ENCODE measurements around the gene SUMO1. TPM values are rescaled to one million over a fixed set of nuclear protein-coding genes. Genes with fewer than 3 reads are reported as not detected.

SUMO1 gene
- total and polyA plus RNA-seq, 2 donors (not counting 3 experiments of a cell fraction or from before 2014, with no cell fraction given): 38.5 to 105 TPM

- no peak overlapping the region for H3K27ac ChIP-seq (ENCODE audit: insufficient read depth, low read depth, low read length)
- no peaks in the 10 kb centered on the region for H3K79me2 ChIP-seq (ENCODE audit: control insufficient read depth, insufficient read depth, low read length)
- ChIA-PET CTCF (no interaction called here), POLR2A (no interaction called here)
- no TSS peak for BruUV-seq (replicated peaks)
- no peak overlapping the region for H3K4me3 ChIP-seq (replicated peaks in 1 of 3; ENCODE audit: insufficient read depth in 1 of 3, low read depth in 1 of 3, low read length in 3 of 3)
- no peak overlapping the region for H3K4me2 ChIP-seq (ENCODE audit: insufficient read depth, low read length)
- H3K9me3 ChIP-seq (replicated peaks; ENCODE audit: control insufficient read depth, insufficient read depth, low read length): no peaks in the 10 kb centered on the region
- H3K36me3 ChIP-seq (ENCODE audit: control insufficient read depth in 2 of 2, extremely low read depth in 1 of 2, insufficient read depth in 2 of 2, low read length in 2 of 2): no peaks in the 10 kb centered on the region
- no peaks in the 10 kb centered on the region for H3K9me1 ChIP-seq (replicated peaks; ENCODE audit: control insufficient read depth, extremely low read depth, insufficient read depth, low read length)
- no peak for FAIRE-seq
- intact Hi-C loops (cut with micrococcal nuclease): no loop called here
- no peak for DNase-seq (ENCODE audit: low read depth, low spot score)
- peaks cover 0 to 2% of the 10 kb centered on the region in 2 experiments for H3K27me3 ChIP-seq (ENCODE audit: control insufficient read depth in 2 of 2, insufficient read depth in 2 of 2, low read length in 2 of 2)
- H3K4me1 ChIP-seq (ENCODE audit: control insufficient read depth, extremely low read depth, insufficient read depth, low read length): no peaks in the 10 kb centered on the region
- TF ChIP-seq FOS (IDR thresholded peaks at IDR 0.05; ENCODE audit: borderline replicate concordance, insufficient read depth, low read length) (no peak), POLR2A (IDR thresholded peaks at IDR 0.05; ENCODE audit: low read depth, low read length) (no peak), JUN (IDR thresholded peaks at IDR 0.05; ENCODE audit: borderline replicate concordance, insufficient read depth, insufficient read length, low read depth) (no peak), MYC (IDR thresholded peaks at IDR 0.05; ENCODE audit: low read depth, low read length) (no peak)
- no peak overlapping the region for H3K9ac ChIP-seq (replicated peaks; ENCODE audit: extremely low read depth, insufficient read depth, low read length)
- H2AFZ ChIP-seq (ENCODE audit: low read depth, low read length): no peak overlapping the region
- dilution Hi-C loops (cut with MboI; ENCODE audit: extremely low pct_ligation_motif_present, low sequenced_read_pairs): no loop called here
- no peaks in the 10 kb centered on the region for H4K20me1 ChIP-seq (replicated peaks; ENCODE audit: control insufficient read depth, extremely low read depth, insufficient read depth, low read length)
Measured at GRCh38 chr2:202193305-202193704, 45.1 kb downstream of the SUMO1 start.

GRCh38 chr2:202187570-202187969 lies 50.8 kb downstream of the SUMO1 start:
- TF ChIP-seq FOS (IDR thresholded peaks at IDR 0.05; ENCODE audit: borderline replicate concordance, insufficient read depth, low read length) (no peak), JUN (IDR thresholded peaks at IDR 0.05; ENCODE audit: borderline replicate concordance, insufficient read depth, insufficient read length, low read depth) (no peak), MAX (IDR thresholded peaks at IDR 0.05; ENCODE audit: insufficient read depth, insufficient read length) (no peak), POLR2AphosphoS5 (IDR thresholded peaks at IDR 0.05; ENCODE audit: insufficient read depth, low read depth, low read length) (no peak), CTCF (IDR thresholded peaks at IDR 0.05; ENCODE audit: extremely low read depth in 1 of 2, insufficient read depth in 1 of 2, low read depth in 1 of 2, low read length in 2 of 2) (no peak), GATA2 (IDR thresholded peaks at IDR 0.05; ENCODE audit: insufficient read depth, insufficient read length, low read depth, low read length) (no peak), MYC (IDR thresholded peaks at IDR 0.05; ENCODE audit: low read depth, low read length) (no peak), EZH2 (IDR thresholded peaks at IDR 0.05; ENCODE audit: borderline replicate concordance, low read depth, low read length, severe bottlenecking) (no peak), POLR2A (IDR thresholded peaks at IDR 0.05; ENCODE audit: low read depth, low read length) (no peak)
- H3K9me1 ChIP-seq (replicated peaks; ENCODE audit: control insufficient read depth, extremely low read depth, insufficient read depth, low read length): no peaks in the 10 kb centered on the region
- H4K20me1 ChIP-seq (replicated peaks; ENCODE audit: control insufficient read depth, extremely low read depth, insufficient read depth, low read length): no peaks in the 10 kb centered on the region
- dilution Hi-C loops (cut with MboI; ENCODE audit: extremely low pct_ligation_motif_present, low sequenced_read_pairs) (no loop called here), intact Hi-C loops (cut with micrococcal nuclease) (no loop called here)
- FAIRE-seq (no peak), DNase-seq (ENCODE audit: low read depth, low spot score) (no peak)
- no peaks in the 10 kb centered on the region for H3K36me3 ChIP-seq (ENCODE audit: control insufficient read depth in 2 of 2, extremely low read depth in 1 of 2, insufficient read depth in 2 of 2, low read length in 2 of 2)
- ChIA-PET POLR2A (no interaction called here), CTCF (interaction anchor here (0.6 kb wide), 1 partner anchor 283 kb away, joined by 3 read pairs; no protein-coding TSS in a partner anchor)
- BruUV-seq (replicated peaks): no TSS peak
- no peak overlapping the region for H2AFZ ChIP-seq (ENCODE audit: low read depth, low read length)
- H3K27me3 ChIP-seq (ENCODE audit: control insufficient read depth in 2 of 2, insufficient read depth in 2 of 2, low read length in 2 of 2): no peaks in the 10 kb centered on the region
- H3K4me1 ChIP-seq (ENCODE audit: control insufficient read depth, extremely low read depth, insufficient read depth, low read length): peaks cover 8% of the 10 kb centered on the region
- no peak overlapping the region for H3K4me3 ChIP-seq (replicated peaks in 1 of 3; ENCODE audit: insufficient read depth in 1 of 3, low read depth in 1 of 3, low read length in 3 of 3)
- H3K9ac ChIP-seq (replicated peaks; ENCODE audit: extremely low read depth, insufficient read depth, low read length): no peak overlapping the region
- H3K27ac ChIP-seq (ENCODE audit: insufficient read depth, low read depth, low read length): no peak overlapping the region
- H3K4me2 ChIP-seq (ENCODE audit: insufficient read depth, low read length): no peak overlapping the region
- no peaks in the 10 kb centered on the region for H3K9me3 ChIP-seq (replicated peaks; ENCODE audit: control insufficient read depth, insufficient read depth, low read length)
- no peaks in the 10 kb centered on the region for H3K79me2 ChIP-seq (ENCODE audit: control insufficient read depth, insufficient read depth, low read length)
